ENCODE data around the gene SPATA1. TPM values are rescaled to one million over a fixed set of nuclear protein-coding genes. Genes with fewer than 3 reads are reported as not detected.

SPATA1 gene
- total and polyA plus RNA-seq, 7 donors = 0.36 to 0.83 (median 0.44) TPM; not detected in 2

- WGBS, 2 donors = 84 to 88% methylated on average over 7 of the region's 7 CpGs
- no peak for DNase-seq
- H3K9me3 ChIP-seq = no peaks in the 10 kb centered on the region
- H3K27ac ChIP-seq = peak overlapping the region; percentile 95 to 99 (median 98)
- H3K27me3 ChIP-seq = no peaks in the 10 kb centered on the region
- H3K4me1 ChIP-seq = peaks cover 0 to 33% (median 18%) of the 10 kb centered on the region in 4 donors
- no peak for TF ChIP-seq POLR2AphosphoS5 (IDR thresholded peaks at IDR 0.05)
- no peak for TF ChIP-seq EP300 (IDR thresholded peaks at IDR 0.05)
- TF ChIP-seq POLR2A (IDR thresholded peaks at IDR 0.05) = no peak
- no peak for TF ChIP-seq CTCF (IDR thresholded peaks at IDR 0.05)
- no peaks in the 10 kb centered on the region for H3K36me3 ChIP-seq
- intact Hi-C loops (cut with DNase I) = loop anchor here (1.0 to 5.0 kb wide), 4 partner anchors 29 to 96 kb away; partner anchors contain the start of genes GNG5, RPF1 and SPATA1
- peak overlapping the region in 3 of 4 donors; percentile 63 to 75 (median 64) for H3K4me3 ChIP-seq
These were observed 68.8 kb downstream of the SPATA1 start for GRCh38 chr1:84574936-84575335.

GRCh38 chr1:84581648-84582047 is 75.5 kb downstream of the SPATA1 start:
- no peak for DNase-seq
- H3K4me3 ChIP-seq = no peak overlapping the region
- H3K4me1 ChIP-seq = no peaks in the 10 kb centered on the region
- no peak overlapping the region for H3K27ac ChIP-seq
- no peaks in the 10 kb centered on the region for H3K36me3 ChIP-seq
- H3K27me3 ChIP-seq = no peaks in the 10 kb centered on the region
- TF ChIP-seq CTCF (IDR thresholded peaks at IDR 0.05) (no peak), EP300 (IDR thresholded peaks at IDR 0.05) (no peak), POLR2A (IDR thresholded peaks at IDR 0.05) (no peak), POLR2AphosphoS5 (IDR thresholded peaks at IDR 0.05) (no peak)
- intact Hi-C loops (cut with DNase I) = no loop called here
- WGBS, 2 donors = 95 to 97% methylated on average over 3 of the region's 3 CpGs
- no peaks in the 10 kb centered on the region for H3K9me3 ChIP-seq

GRCh38 chr1:84582802-84583587 is 76.8 kb downstream of the SPATA1 start:
- no peaks in the 10 kb centered on the region for H3K36me3 ChIP-seq
- H3K9me3 ChIP-seq = no peaks in the 10 kb centered on the region
- H3K27me3 ChIP-seq = no peaks in the 10 kb centered on the region
- intact Hi-C loops (cut with DNase I) = no loop called here
- WGBS, 2 donors = 78 to 80% methylated on average over 7 of the region's 7 CpGs
- no peak overlapping the region for H3K4me3 ChIP-seq
- TF ChIP-seq CTCF (IDR thresholded peaks at IDR 0.05) (no peak), POLR2AphosphoS5 (IDR thresholded peaks at IDR 0.05) (no peak), EP300 (IDR thresholded peaks at IDR 0.05) (no peak), POLR2A (IDR thresholded peaks at IDR 0.05) (no peak)
- no peaks in the 10 kb centered on the region for H3K4me1 ChIP-seq
- no peak overlapping the region for H3K27ac ChIP-seq
- DNase-seq = no peak

DNA sequence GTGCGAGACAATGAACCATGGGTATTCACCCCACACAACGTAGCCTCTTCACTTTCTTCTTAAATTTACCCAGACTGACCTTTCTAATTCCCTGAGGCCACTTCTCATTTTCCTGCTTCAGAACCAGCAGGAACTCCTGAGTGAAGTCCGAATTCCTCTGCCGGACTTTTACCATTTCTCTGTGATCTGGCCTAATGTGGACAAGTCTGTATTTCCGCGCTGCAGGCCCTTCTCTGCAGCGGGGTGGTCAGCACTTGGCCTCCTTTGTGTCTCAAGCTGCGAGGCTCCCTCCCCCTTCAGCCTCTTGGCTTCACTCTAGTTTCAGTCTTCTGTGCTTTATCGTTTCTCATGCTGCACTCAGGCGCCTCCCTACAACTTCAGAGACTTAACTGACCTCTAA is 77.5 kb downstream of the SPATA1 start:
- Histone ChIP-seq H3K36me3 (no peaks in the 10 kb centered on the region), H3K4me3 (no peak overlapping the region), H3K27ac (no peak overlapping the region), H3K27me3 (no peaks in the 10 kb centered on the region), H3K9me3 (no peaks in the 10 kb centered on the region), H3K4me1 (no peaks in the 10 kb centered on the region)
- DNase-seq = no peak
- TF ChIP-seq POLR2A (IDR thresholded peaks at IDR 0.05) (no peak), EP300 (IDR thresholded peaks at IDR 0.05) (no peak), POLR2AphosphoS5 (IDR thresholded peaks at IDR 0.05) (no peak), CTCF (IDR thresholded peaks at IDR 0.05) (no peak)
- intact Hi-C loops (cut with DNase I) = no loop called here
- 85 to 92% methylated on average over 10 of the region's 10 CpGs for WGBS, 2 donors

Data from sigmoid colon (tissue), 7 donors.